ENCODE data around the gene MUCL3.
A peak's percentile ranks its signal among the peaks of the same experiment; 100 is the strongest.
"Not testable (repeated sequence)": the region's sequence is repeated elsewhere in the genome, so short reads cannot be mapped to it uniquely, and the experiment has no call there.

MUCL3 gene

DNA sequence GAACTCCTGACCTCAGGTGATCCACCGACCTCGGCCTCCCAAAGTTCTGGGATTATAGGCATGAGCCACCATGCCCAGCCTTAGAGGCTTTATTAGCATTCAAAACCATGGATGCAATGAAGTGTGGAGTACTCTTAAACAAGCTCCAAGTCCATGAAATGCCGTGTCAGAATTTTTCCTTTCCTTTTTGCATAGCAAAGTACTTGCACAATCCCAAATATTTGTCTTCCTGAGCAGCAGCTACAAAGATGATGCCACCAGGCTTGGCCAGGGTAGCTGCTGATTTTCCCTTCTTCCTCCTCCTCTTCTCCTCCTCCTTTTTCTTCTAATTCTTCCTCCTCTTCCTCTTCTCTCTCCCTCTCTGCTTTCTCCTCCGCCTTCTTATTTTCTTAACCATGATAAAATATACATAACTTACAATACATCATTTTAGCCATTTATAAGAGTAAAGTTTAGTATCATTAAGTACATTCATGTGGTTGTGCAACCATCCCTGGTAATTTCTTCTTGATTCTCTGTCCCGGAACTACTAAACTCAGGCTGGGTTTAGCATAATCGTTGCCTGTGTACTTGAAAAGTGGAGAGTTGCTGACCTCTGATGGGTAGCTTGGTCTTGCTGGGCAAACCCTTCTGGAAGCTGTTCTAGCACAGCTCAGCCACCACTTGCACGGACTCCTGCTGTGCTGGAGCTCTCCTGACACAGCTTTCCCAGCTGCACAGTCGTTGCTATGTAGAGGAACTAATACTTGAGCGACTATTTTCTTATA is 20.3 kb downstream of the MUCL3 start:
- H3K4me1 Mint-ChIP-seq (ENCODE audit: low read depth in 2 of 2): peaks cover 24 to 25% of the 10 kb centered on the region in 2 donors
- no peak overlapping the region for H3K27ac Mint-ChIP-seq
- no peak overlapping the region for H3K4me3 Mint-ChIP-seq
- H3K9me3 Mint-ChIP-seq: no peaks in the 10 kb centered on the region
- H3K27me3 Mint-ChIP-seq: peaks cover 33 to 38% of the 10 kb centered on the region in 2 donors
- peaks cover 8% of the 10 kb centered on the region for H3K36me3 Mint-ChIP-seq (ENCODE audit: insufficient read depth)
- no peak for ATAC-seq (replicated peaks)
- DNase-seq: no peak

DNA sequence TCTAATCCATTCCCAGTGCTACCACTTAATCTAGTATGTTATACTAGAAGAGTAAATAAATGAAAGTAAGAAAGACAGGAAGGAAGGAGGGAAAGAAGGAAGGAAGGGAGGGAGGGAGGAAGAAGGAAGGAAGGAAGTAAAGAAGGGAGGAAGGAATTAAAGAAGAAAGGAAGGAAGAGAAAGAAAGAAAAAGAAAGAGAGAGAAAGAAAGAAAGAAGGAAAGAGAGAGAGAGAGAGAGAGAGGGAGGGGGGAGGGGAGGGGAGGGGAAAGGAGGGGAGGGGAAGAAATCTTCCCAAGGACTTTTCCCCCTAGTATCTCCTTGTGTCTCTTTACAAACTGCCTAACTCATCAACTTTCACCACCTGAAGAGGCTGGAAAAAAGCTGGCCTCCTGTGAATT is 21.9 kb downstream of the MUCL3 start:
- H3K4me1 Mint-ChIP-seq (ENCODE audit: low read depth in 2 of 2): peaks cover 24% of the 10 kb centered on the region in 2 donors
- H3K4me3 Mint-ChIP-seq: no peak overlapping the region
- DNase-seq (no peak), ATAC-seq (replicated peaks) (no peak)
- no peaks in the 10 kb centered on the region for H3K9me3 Mint-ChIP-seq
- H3K27me3 Mint-ChIP-seq: peaks cover 22 to 32% of the 10 kb centered on the region in 2 donors
- H3K27ac Mint-ChIP-seq: no peak overlapping the region
- peaks cover 8% of the 10 kb centered on the region for H3K36me3 Mint-ChIP-seq (ENCODE audit: insufficient read depth)

DNA sequence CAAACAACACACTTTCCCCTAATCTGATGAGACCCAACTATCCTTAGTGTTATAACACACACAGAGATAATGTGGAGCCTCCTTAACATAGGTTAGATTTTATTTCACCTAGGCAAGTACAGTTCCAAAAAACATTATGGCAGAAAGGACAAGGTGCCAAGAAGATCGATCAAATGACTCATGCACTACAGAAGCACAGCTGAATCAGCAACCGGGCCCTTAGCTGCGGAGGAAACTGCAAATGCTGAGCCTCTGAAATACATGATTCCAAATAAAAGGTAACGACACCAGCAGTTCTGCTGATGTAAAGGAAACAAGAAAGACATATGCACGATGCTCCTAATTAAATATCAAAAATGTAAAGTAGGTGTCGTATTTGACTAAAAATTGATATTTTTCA is 22.9 kb downstream of the MUCL3 start:
- no peaks in the 10 kb centered on the region for H3K9me3 Mint-ChIP-seq
- peaks cover 24% of the 10 kb centered on the region in 2 donors for H3K4me1 Mint-ChIP-seq (ENCODE audit: low read depth in 2 of 2)
- DNase-seq: no peak
- H3K27me3 Mint-ChIP-seq: peaks cover 13 to 25% of the 10 kb centered on the region in 2 donors
- no peak overlapping the region for H3K4me3 Mint-ChIP-seq
- H3K36me3 Mint-ChIP-seq (ENCODE audit: insufficient read depth): peaks cover 8% of the 10 kb centered on the region
- H3K27ac Mint-ChIP-seq: peak overlapping the region; percentile 15 to 54
- ATAC-seq (replicated peaks): no peak

DNA sequence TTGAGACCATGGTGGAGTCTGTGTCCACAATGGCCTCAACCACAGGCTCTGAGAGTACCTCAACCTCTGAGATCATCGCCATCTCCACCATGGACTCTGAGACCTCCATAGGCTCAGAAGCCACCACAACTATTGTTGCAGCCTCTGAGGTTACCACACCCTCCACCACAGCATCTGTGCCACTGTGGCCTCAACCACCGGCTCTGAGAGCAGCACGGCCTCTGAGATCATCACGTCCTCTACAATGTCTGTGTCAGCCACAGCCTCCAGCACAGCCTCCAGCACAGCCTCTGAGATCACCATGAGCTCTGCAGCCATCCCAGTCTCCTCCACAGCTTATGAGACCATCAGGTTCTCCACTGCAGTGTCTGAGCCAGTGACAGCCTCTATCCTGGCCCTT is 23.3 kb downstream of the MUCL3 start:
- Mint-ChIP-seq H3K36me3 (ENCODE audit: insufficient read depth) (peaks cover 8% of the 10 kb centered on the region), H3K27ac (peak overlapping the region; percentile 15 to 54), H3K9me3 (no peaks in the 10 kb centered on the region), H3K4me1 (ENCODE audit: low read depth in 2 of 2) (peaks cover 24% of the 10 kb centered on the region in 2 donors), H3K4me3 (peak overlapping the region; percentile 11 to 50), H3K27me3 (peaks cover 10 to 23% of the 10 kb centered on the region in 2 donors)
- ATAC-seq (replicated peaks): peak; percentile 81
- peak; percentile 24 to 27 (median 26) for DNase-seq

DNA sequence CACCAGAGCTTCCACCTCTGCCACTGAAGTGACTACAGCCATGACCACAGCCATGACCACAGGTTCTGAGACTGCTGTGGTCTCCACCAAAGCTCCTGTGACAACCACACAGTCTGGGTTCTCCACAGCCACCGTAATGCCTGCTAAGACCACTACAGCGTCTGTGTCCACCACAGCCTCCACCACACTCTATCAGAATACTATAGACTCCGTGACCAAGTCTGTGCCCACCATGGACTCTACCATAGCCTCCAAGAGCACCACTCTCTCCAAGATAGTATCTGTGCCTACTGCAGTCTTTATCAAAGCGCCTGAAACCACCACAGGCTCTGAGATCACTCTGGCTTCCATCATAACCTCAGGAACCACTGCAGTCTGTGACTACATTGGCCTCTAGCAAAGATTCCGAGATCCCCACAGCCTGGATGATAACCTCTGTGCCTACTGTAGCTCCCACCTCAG is 24.4 kb downstream of the MUCL3 start:
- peak; percentile 25 for ATAC-seq (replicated peaks)
- peaks cover 9 to 19% of the 10 kb centered on the region in 2 donors for H3K27me3 Mint-ChIP-seq
- peaks cover 24% of the 10 kb centered on the region in 2 donors for H3K4me1 Mint-ChIP-seq (ENCODE audit: low read depth in 2 of 2)
- peaks cover 8% of the 10 kb centered on the region for H3K36me3 Mint-ChIP-seq (ENCODE audit: insufficient read depth)
- H3K27ac Mint-ChIP-seq: peak overlapping the region; percentile 15 to 54
- peak overlapping the region in 1 of 2 donors; percentile 50 for H3K4me3 Mint-ChIP-seq
- DNase-seq: no peak
- H3K9me3 Mint-ChIP-seq: no peaks in the 10 kb centered on the region

DNA sequence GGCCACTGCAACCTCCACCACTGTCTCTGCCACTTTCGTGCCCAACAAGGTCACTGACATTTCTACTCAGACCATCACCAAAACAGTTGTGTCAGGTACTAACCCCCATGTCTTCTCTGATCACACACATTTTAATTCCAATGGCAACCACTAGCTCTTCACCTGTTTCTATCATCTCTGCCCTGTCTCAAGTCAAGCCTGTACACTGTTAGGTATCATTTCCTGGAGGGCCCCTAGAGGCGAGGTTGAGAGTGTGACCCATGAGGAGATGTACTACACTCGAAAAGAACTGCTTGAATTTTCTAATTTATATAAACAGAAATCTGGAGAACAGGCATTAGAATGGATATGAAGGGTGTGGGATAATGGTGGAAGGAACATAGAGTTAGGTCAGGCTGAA is 25.4 kb downstream of the MUCL3 start:
- DNase-seq (no peak), ATAC-seq (replicated peaks) (no peak)
- Mint-ChIP-seq H3K9me3 (no peaks in the 10 kb centered on the region), H3K4me1 (ENCODE audit: low read depth in 2 of 2) (peaks cover 24% of the 10 kb centered on the region in 2 donors), H3K4me3 (no peak overlapping the region), H3K36me3 (ENCODE audit: insufficient read depth) (peaks cover 8% of the 10 kb centered on the region), H3K27ac (peak overlapping the region; percentile 15 to 38), H3K27me3 (peaks cover 12 to 14% of the 10 kb centered on the region in 2 donors)

DNA sequence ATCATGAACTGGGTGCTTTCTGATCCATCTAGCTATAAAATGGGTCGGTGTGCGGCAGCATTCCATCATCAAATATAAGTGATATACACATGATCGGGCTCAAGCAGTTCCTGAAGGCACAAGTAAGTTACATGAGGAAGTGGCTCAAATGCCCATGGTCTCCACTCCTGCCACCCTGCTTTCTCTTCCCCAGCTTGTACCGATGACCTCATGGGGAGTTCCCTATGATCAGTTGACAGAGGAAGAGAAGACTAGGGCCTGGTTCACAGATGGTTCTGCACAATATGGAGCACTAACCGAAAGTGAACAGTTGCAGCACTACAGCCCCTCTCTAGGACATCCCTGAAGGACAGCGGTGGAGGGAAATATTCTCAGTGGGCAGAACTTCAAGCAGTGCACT is 28.4 kb downstream of the MUCL3 start:
- not testable (repeated sequence) for H3K27ac Mint-ChIP-seq; H3K9me3 Mint-ChIP-seq; H3K36me3 Mint-ChIP-seq (ENCODE audit: insufficient read depth); ATAC-seq (replicated peaks); H3K4me3 Mint-ChIP-seq; DNase-seq
- Mint-ChIP-seq H3K4me1 (ENCODE audit: low read depth in 2 of 2) (peaks cover 16 to 19% of the 10 kb centered on the region in 2 donors), H3K27me3 (peaks cover 34 to 43% of the 10 kb centered on the region in 2 donors)

DNA sequence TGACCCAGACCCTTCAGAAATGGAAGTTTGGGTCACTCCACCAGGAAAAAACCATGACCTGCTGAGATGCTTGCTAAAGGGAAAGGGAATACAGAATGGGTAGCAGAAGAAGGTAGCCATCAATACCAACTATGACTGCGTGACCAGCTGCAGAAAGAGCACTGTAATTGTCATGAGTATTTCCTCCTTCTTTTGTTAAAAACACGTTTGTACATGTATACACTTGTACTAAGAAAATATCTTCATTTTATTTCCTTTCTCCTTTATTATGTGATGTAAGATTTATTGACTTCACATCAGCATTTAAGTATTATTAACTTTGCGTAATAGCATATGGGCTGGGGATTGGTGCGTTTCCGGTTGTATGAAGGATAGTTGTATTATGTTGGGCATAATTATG is 30.2 kb downstream of the MUCL3 start:
- H3K27me3 Mint-ChIP-seq: peaks cover 30 to 43% of the 10 kb centered on the region in 2 donors
- ATAC-seq (replicated peaks) (no peak), DNase-seq (no peak)
- H3K9me3 Mint-ChIP-seq: no peaks in the 10 kb centered on the region
- no peaks in the 10 kb centered on the region for H3K36me3 Mint-ChIP-seq (ENCODE audit: insufficient read depth)
- no peak overlapping the region for H3K4me3 Mint-ChIP-seq
- no peak overlapping the region for H3K27ac Mint-ChIP-seq
- H3K4me1 Mint-ChIP-seq (ENCODE audit: low read depth in 2 of 2): peaks cover 0 to 2% of the 10 kb centered on the region in 2 donors

DNA sequence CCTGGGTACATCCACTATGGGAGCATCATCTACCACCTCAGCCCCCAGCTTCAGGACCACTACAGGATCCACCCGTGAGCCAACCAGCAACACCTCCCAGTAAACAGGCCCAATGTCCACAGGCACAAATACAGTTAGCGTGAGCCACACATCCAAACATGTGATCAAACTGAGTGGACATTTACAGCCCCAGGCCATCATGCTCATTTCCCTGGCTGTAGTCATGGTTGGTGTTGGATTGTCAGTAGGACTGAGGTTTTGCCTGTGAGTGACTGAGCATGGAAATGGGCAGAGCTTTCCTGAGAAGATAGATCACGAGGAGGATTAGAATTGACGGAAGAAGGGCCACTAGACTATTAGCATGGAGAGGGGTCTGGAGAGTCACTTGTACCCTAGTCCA is 32.0 kb downstream of the MUCL3 start:
- Mint-ChIP-seq H3K4me3 (no peak overlapping the region), H3K27ac (no peak overlapping the region), H3K9me3 (no peaks in the 10 kb centered on the region), H3K27me3 (peaks cover 36 to 49% of the 10 kb centered on the region in 2 donors), H3K4me1 (ENCODE audit: low read depth in 2 of 2) (no peaks in the 10 kb centered on the region), H3K36me3 (ENCODE audit: insufficient read depth) (no peaks in the 10 kb centered on the region)
- DNase-seq (no peak), ATAC-seq (replicated peaks) (no peak)

DNA sequence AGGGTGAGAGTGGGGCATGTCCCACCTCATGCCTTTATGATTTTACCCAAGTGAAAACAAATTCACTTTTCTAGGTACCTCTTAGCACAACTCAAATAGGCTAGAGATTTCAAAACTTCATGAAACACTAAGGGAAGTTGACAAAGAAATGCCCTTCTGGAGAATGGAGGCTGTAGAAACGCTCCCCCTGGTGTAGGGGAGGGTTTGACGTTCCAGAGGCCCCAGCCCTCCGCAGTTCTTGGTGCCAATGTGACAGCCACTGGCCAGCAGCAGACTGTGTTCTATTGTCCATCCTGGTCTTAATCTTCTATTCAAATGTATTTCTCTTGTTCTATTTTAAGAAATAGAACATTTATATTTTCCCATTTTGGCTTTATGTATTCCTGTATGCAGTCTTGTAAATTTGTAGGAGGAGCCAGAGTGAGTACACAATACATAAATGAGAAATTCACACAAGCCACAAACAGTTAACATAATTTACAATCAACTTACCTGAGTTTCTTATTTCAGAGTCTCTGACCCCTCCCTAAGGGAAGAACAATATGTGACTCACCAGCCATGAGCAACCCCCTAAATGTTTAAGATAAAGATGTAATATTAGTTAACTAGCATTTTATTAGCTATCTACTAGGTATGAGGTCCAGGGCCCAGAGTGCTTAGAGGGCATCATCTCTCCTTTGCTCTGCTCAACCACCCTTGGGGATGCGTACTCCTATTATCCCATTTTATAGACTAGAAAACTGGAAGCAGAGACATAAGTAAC is 33.9 kb downstream of the MUCL3 start:
- Mint-ChIP-seq H3K36me3 (ENCODE audit: insufficient read depth) (no peaks in the 10 kb centered on the region), H3K4me1 (ENCODE audit: low read depth in 2 of 2) (no peaks in the 10 kb centered on the region), H3K27ac (no peak overlapping the region), H3K9me3 (no peaks in the 10 kb centered on the region), H3K27me3 (peaks cover 44 to 55% of the 10 kb centered on the region in 2 donors), H3K4me3 (no peak overlapping the region)
- ATAC-seq (replicated peaks) (no peak), DNase-seq (no peak)

DNA sequence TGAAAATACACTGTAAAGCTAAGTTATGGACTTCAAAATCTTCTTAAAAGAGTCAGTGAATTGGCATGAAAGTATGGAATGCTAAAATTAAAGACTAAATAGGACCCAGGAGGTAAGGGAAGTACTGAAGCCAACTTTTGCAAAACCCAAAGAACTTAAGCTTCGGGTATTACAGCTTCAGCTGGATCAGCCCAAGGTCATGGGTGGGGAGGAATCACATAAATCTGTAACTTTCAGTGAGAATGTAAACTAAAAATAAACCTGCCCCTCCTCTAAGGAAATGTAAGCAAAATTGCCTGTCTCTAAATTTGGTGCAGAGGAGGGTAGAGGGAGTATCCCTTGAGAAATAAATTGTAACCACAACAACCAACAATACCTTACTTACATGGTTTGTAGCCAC is 38.4 kb downstream of the MUCL3 start:
- no peak overlapping the region for H3K4me3 Mint-ChIP-seq
- ATAC-seq (replicated peaks) (no peak), DNase-seq (no peak)
- no peaks in the 10 kb centered on the region for H3K36me3 Mint-ChIP-seq (ENCODE audit: insufficient read depth)
- H3K27me3 Mint-ChIP-seq: peaks cover 46 to 63% of the 10 kb centered on the region in 2 donors
- H3K4me1 Mint-ChIP-seq (ENCODE audit: low read depth in 2 of 2): peaks cover 0 to 2% of the 10 kb centered on the region in 2 donors
- no peaks in the 10 kb centered on the region for H3K9me3 Mint-ChIP-seq
- H3K27ac Mint-ChIP-seq: no peak overlapping the region

DNA sequence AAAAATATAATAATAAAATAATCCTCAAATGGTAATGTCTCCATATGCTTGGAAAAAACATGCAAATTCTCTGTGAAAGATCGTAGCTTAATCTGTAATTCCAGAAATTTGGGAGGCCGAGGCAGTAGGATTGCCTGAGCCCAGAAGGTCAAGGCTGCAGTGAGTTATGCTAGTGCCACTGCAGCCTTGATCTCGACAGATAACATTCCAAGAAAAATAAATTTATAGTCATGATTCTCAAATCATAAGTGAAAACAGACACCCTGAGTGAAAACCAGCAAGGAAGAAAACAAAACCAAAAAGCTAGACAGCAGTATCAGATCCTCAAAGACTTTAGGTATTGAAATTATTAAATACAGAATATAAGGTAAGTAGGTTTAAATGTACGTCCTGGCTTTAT is 38.9 kb downstream of the MUCL3 start:
- H3K4me1 Mint-ChIP-seq (ENCODE audit: low read depth in 2 of 2): peaks cover 0 to 2% of the 10 kb centered on the region in 2 donors
- no peak overlapping the region for H3K4me3 Mint-ChIP-seq

DNA sequence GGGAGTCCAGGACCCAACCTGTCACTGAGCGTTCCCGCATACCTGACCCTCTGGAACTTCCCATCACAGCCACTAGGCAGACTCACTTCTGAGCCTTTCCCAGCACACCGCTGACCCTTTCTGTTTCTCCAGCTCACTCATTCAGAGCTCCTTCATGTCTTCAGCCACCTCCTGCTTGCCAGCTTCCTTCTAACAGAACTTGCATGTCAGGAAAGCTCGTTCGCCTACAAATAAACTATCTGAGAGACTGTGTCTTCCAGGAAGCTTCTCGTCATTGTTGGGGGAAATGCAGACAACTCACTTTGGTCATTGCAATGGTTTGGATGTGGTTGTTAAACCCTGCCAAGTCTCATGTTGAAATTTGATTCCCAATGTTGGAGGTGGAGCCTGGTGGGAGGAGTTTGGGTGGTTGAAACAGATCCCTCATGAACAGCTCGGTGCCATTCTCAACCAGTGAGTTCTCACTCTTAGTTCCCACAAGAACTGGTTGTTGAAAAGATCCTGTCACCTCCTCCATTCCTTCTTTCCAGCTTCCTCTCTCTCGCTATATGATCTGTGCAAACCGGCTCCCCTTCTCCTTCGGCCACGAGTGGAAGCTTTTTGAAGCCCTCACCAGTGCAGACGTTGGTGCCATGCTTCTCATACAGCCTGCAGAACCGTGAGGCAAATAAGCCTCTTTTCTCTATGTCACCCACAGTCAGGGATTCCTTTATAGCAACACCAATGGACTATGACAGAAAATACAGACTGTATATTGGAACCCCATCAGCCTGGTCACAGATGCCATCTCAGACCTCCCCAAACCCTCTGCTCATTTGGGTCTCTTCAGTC is 41.4 kb downstream of the MUCL3 start:
- no peak for DNase-seq
- no peak for ATAC-seq (replicated peaks)
- Mint-ChIP-seq H3K4me3 (no peak overlapping the region), H3K27ac (peak overlapping the region in 1 of 2 donors; percentile 13), H3K4me1 (ENCODE audit: low read depth in 2 of 2) (peaks cover 0 to 2% of the 10 kb centered on the region in 2 donors), H3K9me3 (no peaks in the 10 kb centered on the region), H3K36me3 (ENCODE audit: insufficient read depth) (no peaks in the 10 kb centered on the region), H3K27me3 (peaks cover 54 to 74% of the 10 kb centered on the region in 2 donors)

More for the DNA sequence above, 38.9 kb downstream of the MUCL3 start:
- H3K27ac Mint-ChIP-seq: no peak overlapping the region
- no peaks in the 10 kb centered on the region for H3K36me3 Mint-ChIP-seq (ENCODE audit: insufficient read depth)
- peaks cover 48 to 66% of the 10 kb centered on the region in 2 donors for H3K27me3 Mint-ChIP-seq
- no peaks in the 10 kb centered on the region for H3K9me3 Mint-ChIP-seq
- ATAC-seq (replicated peaks): no peak
- no peak for DNase-seq

Data from effector memory CD8-positive, alpha-beta T cell (primary cell).